Keratinocyte (primary cell): ENCODE results near the gene GLCE. TPM values are rescaled to one million over a fixed set of nuclear protein-coding genes. Genes with fewer than 3 reads are reported as not detected.
"Not testable (repeated sequence)": the region's sequence is repeated elsewhere in the genome, so short reads cannot be mapped to it uniquely, and the experiment has no call there.

Experiments
- DNase-seq: peaks from one replicate; pipeline ENCODE4 v3.0.0-alpha.2; 2011; ENCODE audit warnings: low read depth, missing footprints, low spot score
- FAIRE-seq: peaks from 2 replicates; lab custom pipeline; 2011; peaks lifted over from hg19 to GRCh38; lab: Jason Lieb, UNC
- H2AFZ ChIP-seq: 2 replicates; pipeline ENCODE4 v1.6.0; 2012; ENCODE audit warnings: low read length, control low read depth, inconsistent platforms; ENCODE audit not compliant: control insufficient read depth
- H3K27ac ChIP-seq: 2 replicates; pipeline ENCODE4 v1.5.1; 2011; ENCODE audit warnings: low read length; ENCODE audit not compliant: control insufficient read depth, insufficient read depth
- H3K27me3 ChIP-seq: 3 replicates; pipeline ENCODE4 v1.6.0; 2011; ENCODE audit warnings: low read length; ENCODE audit not compliant: control insufficient read depth, insufficient read depth; ENCODE audit errors: extremely low read depth
- H3K36me3 ChIP-seq, 2 experiments: 2 replicates in 1 of 2; 3 replicates in 1 of 2; pipeline ENCODE4 v1.5.1; 2011; ENCODE audit warnings: low read length in 2 of 2, mild to moderate bottlenecking in 1 of 2; ENCODE audit not compliant: control insufficient read depth in 2 of 2, insufficient read depth in 2 of 2; ENCODE audit errors: extremely low read depth in 1 of 2
- H3K4me1 ChIP-seq: 3 replicates; pipeline ENCODE4 v1.5.1; 2011; ENCODE audit warnings: low read length; ENCODE audit not compliant: control insufficient read depth, insufficient read depth; ENCODE audit errors: extremely low read depth
- H3K4me2 ChIP-seq: 3 replicates; pipeline ENCODE4 v1.6.0; 2011; ENCODE audit warnings: low read depth, low read length; ENCODE audit not compliant: control insufficient read depth, insufficient read depth; ENCODE audit errors: extremely low read depth
- H3K4me3 ChIP-seq, 3 experiments: fragments of 200-600 bp in 1 of 3; sonication (generic) in 1 of 3; 2 replicates in 2 of 3; 3 replicates in 1 of 3; pipeline ENCODE4 v1.5.1; 2011 to 2016; ENCODE audit warnings: low read length in 3 of 3, mild to moderate bottlenecking in 3 of 3, control low read depth in 2 of 3, inconsistent platforms in 1 of 3, low read depth in 1 of 3, mixed read lengths in 1 of 3, mixed run types in 1 of 3, moderate library complexity in 1 of 3; ENCODE audit not compliant: control insufficient read depth in 2 of 3, insufficient read depth in 2 of 3; ENCODE audit errors: extremely low read depth in 1 of 3
- H3K79me2 ChIP-seq: 2 replicates; pipeline ENCODE4 v1.6.0; 2012; ENCODE audit warnings: low read length; ENCODE audit not compliant: control insufficient read depth, insufficient read depth
- H3K9ac ChIP-seq: 3 replicates; pipeline ENCODE4 v1.6.0; 2011; ENCODE audit warnings: low read length; ENCODE audit not compliant: control insufficient read depth, insufficient read depth; ENCODE audit errors: extremely low read depth
- H3K9me1 ChIP-seq: 3 replicates; pipeline ENCODE4 v1.6.0; 2011; ENCODE audit warnings: low read length; ENCODE audit not compliant: control insufficient read depth, insufficient read depth; ENCODE audit errors: extremely low read depth
- H3K9me3 ChIP-seq: 2 replicates; pipeline ENCODE4 v1.5.1; 2012; ENCODE audit warnings: low read depth, low read length; ENCODE audit not compliant: control insufficient read depth
- H4K20me1 ChIP-seq: 3 replicates; pipeline ENCODE4 v1.6.0; 2011; ENCODE audit warnings: low read length; ENCODE audit not compliant: control insufficient read depth, insufficient read depth; ENCODE audit errors: extremely low read depth
- EZH2 ChIP-seq: IDR thresholded peaks from one replicate; pipeline ENCODE4 v1.6.1; 2012; ENCODE audit warnings: inconsistent platforms, mild to moderate bottlenecking, low read length, moderate library complexity
- dilution Hi-C: fragments of 300-500 bp; cut with MboI; formaldehyde crosslinking; loops from one replicate; pipeline ENCODE4 v1.7.0; 2020; ENCODE audit warnings: low sequenced_read_pairs; ENCODE audit not compliant: extremely low pct_ligation_motif_present
- polyA plus RNA-seq, 5 experiments: library from polyadenylated mRNA; depleted of rRNA in 3 of 5; stranded (reverse) in 3 of 5; stranded (forward) in 1 of 5; unstranded in 1 of 5; fragments of >200 nt; gene quantifications; 1 replicate in 1 of 5; 2 replicates in 3 of 5; 3 replicates in 1 of 5; pipeline versions ENCODE4 v1.2.1 to v1.2.3, GENCODE V29; 2011 to 2012; ENCODE audit warnings: missing spikeins in 2 of 5, low read depth in 1 of 5, low replicate concordance in 1 of 5
- TF ChIP-seq, protein P1 (sequence below), 3 experiments: IDR thresholded peaks in 1 of 3; conservative IDR thresholded peaks in 1 of 3; optimal IDR thresholded peaks in 1 of 3; 2 replicates in 2 of 3; 3 replicates in 1 of 3; pipeline versions ENCODE3 to v1.5.1; 2011; ENCODE audit warnings: low read length in 3 of 3, mild to moderate bottlenecking in 3 of 3, moderate library complexity in 2 of 3, control low read depth in 1 of 3, inconsistent platforms in 1 of 3; ENCODE audit not compliant: insufficient read depth in 2 of 3; ENCODE audit errors: extremely low read depth in 1 of 3

GLCE gene
- polyA plus RNA-seq, 1 donor (not counting 4 experiments of a cell fraction or from before 2014, with no cell fraction given): 16.3 TPM

DNA sequence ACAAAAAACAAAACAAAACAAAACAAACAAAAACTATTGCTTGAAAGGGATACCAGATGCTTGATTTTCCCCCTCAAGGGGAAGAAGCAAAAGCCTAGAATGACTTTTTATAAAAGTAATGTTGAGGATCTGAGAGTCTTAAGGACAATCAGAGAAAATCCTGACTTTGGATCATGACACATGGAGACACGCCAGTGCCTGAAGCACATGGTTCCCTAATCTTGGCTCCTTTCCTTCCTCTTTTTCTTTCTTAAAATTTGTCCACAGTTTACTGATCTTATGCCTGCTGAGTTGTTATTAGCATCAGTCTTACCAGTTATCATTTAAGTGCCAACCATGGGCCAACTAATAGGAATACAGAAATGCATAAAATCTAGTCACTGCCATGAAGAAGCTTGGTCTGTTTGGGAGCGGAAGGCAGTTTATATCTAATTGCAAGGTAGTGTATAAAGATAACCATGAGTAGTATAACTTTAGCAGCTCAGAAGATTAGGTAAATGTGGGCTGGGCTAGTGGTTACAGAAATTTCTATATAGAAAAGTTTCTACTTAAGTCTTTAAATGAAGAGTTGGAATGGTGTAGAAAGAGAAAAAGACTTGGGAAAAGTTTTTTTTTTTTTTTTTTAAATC lies 6.9 kb downstream of the GLCE start:
- no peak for FAIRE-seq
- dilution Hi-C loops: no loop called here
- TF ChIP-seq, protein P1, sequence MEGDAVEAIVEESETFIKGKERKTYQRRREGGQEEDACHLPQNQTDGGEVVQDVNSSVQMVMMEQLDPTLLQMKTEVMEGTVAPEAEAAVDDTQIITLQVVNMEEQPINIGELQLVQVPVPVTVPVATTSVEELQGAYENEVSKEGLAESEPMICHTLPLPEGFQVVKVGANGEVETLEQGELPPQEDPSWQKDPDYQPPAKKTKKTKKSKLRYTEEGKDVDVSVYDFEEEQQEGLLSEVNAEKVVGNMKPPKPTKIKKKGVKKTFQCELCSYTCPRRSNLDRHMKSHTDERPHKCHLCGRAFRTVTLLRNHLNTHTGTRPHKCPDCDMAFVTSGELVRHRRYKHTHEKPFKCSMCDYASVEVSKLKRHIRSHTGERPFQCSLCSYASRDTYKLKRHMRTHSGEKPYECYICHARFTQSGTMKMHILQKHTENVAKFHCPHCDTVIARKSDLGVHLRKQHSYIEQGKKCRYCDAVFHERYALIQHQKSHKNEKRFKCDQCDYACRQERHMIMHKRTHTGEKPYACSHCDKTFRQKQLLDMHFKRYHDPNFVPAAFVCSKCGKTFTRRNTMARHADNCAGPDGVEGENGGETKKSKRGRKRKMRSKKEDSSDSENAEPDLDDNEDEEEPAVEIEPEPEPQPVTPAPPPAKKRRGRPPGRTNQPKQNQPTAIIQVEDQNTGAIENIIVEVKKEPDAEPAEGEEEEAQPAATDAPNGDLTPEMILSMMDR (optimal IDR thresholded peaks at IDR 0.05 in 1 of 3, IDR thresholded peaks at IDR 0.05 in 1 of 3, conservative IDR thresholded peaks at IDR 0.05 in 1 of 3; ENCODE audit: extremely low read depth in 1 of 3, insufficient read depth in 2 of 3, low read length in 3 of 3): no peak
- TF ChIP-seq EZH2: no peak
- Histone ChIP-seq H3K79me2 (no peaks in the 10 kb centered on the region), H3K27ac (no peak overlapping the region), H3K9me3 (no peaks in the 10 kb centered on the region), H3K4me1 (peaks cover 6% of the 10 kb centered on the region), H3K27me3 (no peaks in the 10 kb centered on the region), H3K9me1 (no peaks in the 10 kb centered on the region), H3K4me3 (no peak overlapping the region), H3K36me3 (no peaks in the 10 kb centered on the region), H2AFZ (no peak overlapping the region), H4K20me1 (no peaks in the 10 kb centered on the region), H3K4me2 (no peak overlapping the region), H3K9ac (no peak overlapping the region)
- DNase-seq: no peak

DNA sequence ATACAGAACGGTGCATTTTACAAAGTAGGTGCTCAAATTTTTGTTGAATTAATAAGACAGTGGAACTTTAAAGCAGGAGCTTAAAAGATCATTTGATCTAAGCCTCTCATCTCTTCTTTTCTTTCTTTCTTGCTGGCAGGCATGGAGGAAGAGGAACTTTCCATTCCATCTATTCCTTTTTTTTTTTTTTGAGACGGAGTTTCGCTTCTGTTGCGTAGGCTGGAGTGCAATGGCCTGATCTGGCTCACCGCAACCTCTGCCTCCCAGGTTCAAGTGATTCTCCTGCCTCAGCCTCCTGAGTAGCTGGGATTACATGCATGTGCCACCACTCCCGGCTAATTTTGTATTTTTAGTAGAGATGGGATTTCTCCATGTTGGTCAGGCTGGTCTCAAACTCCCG lies 7.9 kb downstream of the GLCE start:
- H3K36me3 ChIP-seq, H3K27me3 ChIP-seq, H3K79me2 ChIP-seq, H3K4me2 ChIP-seq, H4K20me1 ChIP-seq, H3K9me3 ChIP-seq, DNase-seq, H3K4me3 ChIP-seq, H3K9me1 ChIP-seq, H3K9ac ChIP-seq, dilution Hi-C loops, H3K27ac ChIP-seq, H2AFZ ChIP-seq, FAIRE-seq: not testable (repeated sequence)
- H3K4me1 ChIP-seq: peaks cover 11% of the 10 kb centered on the region

DNA sequence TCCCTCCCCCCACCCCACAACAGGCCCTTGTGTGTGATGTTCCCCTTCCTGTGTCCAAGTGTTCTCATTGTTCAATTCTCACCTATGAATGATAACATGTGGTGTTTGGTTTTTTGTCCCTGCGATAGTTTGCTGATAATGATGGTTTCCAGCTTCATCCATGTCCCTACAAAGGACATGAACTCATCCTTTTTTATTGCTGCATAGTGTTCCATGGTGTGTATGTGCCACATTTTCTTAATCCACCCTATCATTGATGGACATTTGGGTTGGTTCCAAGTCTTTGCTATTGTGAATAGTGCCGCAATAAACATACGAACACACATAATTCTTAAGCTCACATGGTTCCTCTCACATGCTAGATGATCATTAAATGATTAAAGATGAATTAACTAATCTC lies 9.1 kb downstream of the GLCE start:
- dilution Hi-C loops, H3K9me3 ChIP-seq, H2AFZ ChIP-seq, H3K79me2 ChIP-seq, FAIRE-seq, DNase-seq, H3K36me3 ChIP-seq, H3K4me3 ChIP-seq, H3K4me2 ChIP-seq, H3K27ac ChIP-seq, H3K9ac ChIP-seq, H3K27me3 ChIP-seq, H4K20me1 ChIP-seq, H3K9me1 ChIP-seq: not testable (repeated sequence)
- peaks cover 11% of the 10 kb centered on the region for H3K4me1 ChIP-seq
